Measurements from ENCODE around the gene MYLIP.
A peak's percentile ranks its signal among the peaks of the same experiment; 100 is the strongest.

Gene MYLIP

DNA sequence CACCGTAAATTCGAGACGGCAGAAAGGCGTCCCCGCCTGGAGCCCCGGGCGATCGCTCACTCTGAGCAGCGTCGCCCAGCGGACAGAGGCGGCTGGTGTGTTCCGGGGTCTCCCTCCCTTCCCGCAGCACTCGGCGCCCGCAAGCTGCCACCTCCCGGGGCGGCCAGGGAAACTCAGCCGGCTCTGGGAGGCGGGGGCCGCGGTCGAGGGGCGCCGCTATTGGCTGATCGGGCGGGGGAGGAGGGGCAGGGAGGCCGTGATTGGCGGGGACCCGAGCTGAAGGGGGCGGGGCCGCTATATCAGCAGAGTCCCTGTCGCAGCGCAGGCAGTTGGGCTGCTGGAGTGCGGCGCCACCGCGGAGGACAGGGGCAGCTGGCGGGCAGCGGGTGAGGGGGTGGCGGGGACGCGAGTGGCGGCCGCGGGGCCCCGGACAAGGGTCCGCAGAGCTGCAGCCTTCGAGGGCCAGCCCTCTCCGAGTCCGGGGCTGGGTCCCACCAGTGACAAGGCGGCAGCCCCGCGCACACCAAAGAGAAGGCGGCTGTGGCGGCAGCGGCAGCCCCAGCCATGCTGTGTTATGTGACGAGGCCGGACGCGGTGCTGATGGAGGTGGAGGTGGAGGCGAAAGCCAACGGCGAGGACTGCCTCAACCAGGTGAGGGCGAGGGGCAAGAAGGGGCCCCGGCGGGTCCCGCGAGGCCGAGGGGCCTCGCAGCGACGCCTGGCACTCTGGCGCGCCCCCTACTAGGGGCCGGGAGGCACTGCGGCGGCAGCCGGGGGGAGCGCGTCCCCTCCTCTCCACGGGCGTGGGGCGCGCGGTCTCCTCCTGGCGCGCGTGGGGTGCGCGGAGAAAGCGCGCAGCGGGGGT is at the start of gene MYLIP:
TSS of gene MYLIP (plus strand) at position 328 of the 864 bp plus-strand sequence. CDS start at position 565, 237 bp downstream.
- DNase-seq (ENCODE audit: low spot score in 2 of 2) (peak; percentile 96), ATAC-seq (replicated peaks; ENCODE audit: extremely low read depth, poor library complexity, severe bottlenecking) (peak; percentile 77)
- H3K27ac Mint-ChIP-seq (ENCODE audit: low read depth), result peak within 1 kb of the TSS; percentile 93
- H3K27me3 Mint-ChIP-seq, result no peaks in the 10 kb centered on the region
- peak within 1 kb of the TSS; percentile 92 for H3K4me3 Mint-ChIP-seq
- peaks cover 19% of the 10 kb centered on the region for H3K4me1 Mint-ChIP-seq
- peaks cover 48% of the 10 kb centered on the region for H3K36me3 Mint-ChIP-seq (ENCODE audit: insufficient read depth)
- no peaks in the 10 kb centered on the region for H3K9me3 Mint-ChIP-seq

DNA sequence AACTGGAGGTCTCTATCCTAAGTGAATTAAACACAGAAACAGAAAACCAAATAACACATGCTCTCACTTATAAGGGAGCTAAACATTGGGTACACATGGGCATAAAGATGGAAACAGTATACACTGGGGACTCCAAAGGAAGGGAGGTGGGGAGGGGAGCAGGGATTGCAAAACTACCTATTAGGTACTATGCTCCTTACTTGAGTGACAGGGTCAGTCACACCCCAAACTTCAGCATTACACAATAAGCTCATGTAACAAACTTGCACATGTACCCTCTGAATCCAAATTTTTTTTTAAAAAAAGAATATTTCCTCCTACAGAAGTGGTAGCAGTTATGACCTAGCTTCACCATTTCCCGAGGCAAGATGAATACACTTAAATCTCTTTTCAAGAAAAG is 49.5 kb upstream of the MYLIP start:
- Mint-ChIP-seq H3K27ac (ENCODE audit: low read depth) (no peak overlapping the region), H3K27me3 (no peaks in the 10 kb centered on the region), H3K36me3 (ENCODE audit: insufficient read depth) (no peaks in the 10 kb centered on the region), H3K4me1 (no peaks in the 10 kb centered on the region), H3K4me3 (no peak overlapping the region), H3K9me3 (no peaks in the 10 kb centered on the region)
- DNase-seq (ENCODE audit: low spot score in 2 of 2), result no peak
- ATAC-seq (replicated peaks; ENCODE audit: extremely low read depth, poor library complexity, severe bottlenecking), result no peak

DNA sequence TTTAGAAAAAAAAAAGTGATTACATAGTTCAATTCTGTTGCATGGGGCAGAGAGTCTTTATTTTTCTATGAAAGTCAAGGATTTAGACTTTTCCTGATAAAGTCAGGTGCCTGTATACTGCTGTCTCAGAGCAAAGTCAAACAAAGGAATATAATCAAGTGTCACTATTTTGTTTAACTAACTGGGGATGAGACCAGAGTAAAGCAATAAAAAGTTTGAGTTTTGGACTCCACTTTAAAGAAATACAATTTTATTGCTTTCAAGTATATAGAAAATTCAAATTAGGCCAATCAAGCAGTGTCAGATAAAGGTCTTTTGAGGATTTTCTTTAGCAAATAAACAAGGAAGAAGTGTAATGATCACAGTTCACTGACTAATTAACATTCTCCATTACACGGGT is 48.7 kb upstream of the MYLIP start:
- no peak for ATAC-seq (replicated peaks; ENCODE audit: extremely low read depth, poor library complexity, severe bottlenecking)
- H3K9me3 Mint-ChIP-seq, result no peaks in the 10 kb centered on the region
- no peaks in the 10 kb centered on the region for H3K4me1 Mint-ChIP-seq
- H3K27ac Mint-ChIP-seq (ENCODE audit: low read depth), result no peak overlapping the region
- no peaks in the 10 kb centered on the region for H3K27me3 Mint-ChIP-seq
- H3K4me3 Mint-ChIP-seq, result no peak overlapping the region
- H3K36me3 Mint-ChIP-seq (ENCODE audit: insufficient read depth), result no peaks in the 10 kb centered on the region
- DNase-seq (ENCODE audit: low spot score in 2 of 2), result no peak

- H3K27me3 Mint-ChIP-seq, result no peaks in the 10 kb centered on the region
- no peaks in the 10 kb centered on the region for H3K36me3 Mint-ChIP-seq (ENCODE audit: insufficient read depth)
- no peak overlapping the region for H3K27ac Mint-ChIP-seq (ENCODE audit: low read depth)
- H3K4me3 Mint-ChIP-seq, result no peak overlapping the region
- H3K4me1 Mint-ChIP-seq, result no peaks in the 10 kb centered on the region
- no peak for ATAC-seq (replicated peaks; ENCODE audit: extremely low read depth, poor library complexity, severe bottlenecking)
- H3K9me3 Mint-ChIP-seq, result no peaks in the 10 kb centered on the region
- no peak for DNase-seq (ENCODE audit: low spot score in 2 of 2)
Observed at GRCh38 chr6:16081326-16081725, 47.6 kb upstream of the MYLIP start.

DNA sequence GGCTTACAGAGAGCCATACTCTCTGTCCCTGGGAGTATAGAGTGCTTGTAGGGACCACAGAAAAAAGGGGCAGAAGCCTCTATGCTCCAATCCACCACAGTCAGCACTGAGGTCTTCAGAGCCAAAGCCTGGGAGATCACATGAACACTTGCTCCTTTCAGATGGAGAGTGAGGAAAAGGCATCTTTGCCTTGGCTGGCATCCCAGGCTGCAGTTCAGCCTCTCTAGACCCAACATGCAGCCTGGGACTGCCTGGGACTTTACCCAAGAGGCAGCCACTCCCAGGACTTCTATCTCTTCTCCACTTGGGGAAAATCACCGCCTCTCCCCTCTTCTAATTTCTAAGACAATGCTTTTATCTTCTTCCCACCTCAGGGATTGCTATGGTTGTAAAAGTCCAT is 46.5 kb upstream of the MYLIP start:
- Mint-ChIP-seq H3K4me1 (no peaks in the 10 kb centered on the region), H3K27ac (ENCODE audit: low read depth) (no peak overlapping the region), H3K9me3 (no peaks in the 10 kb centered on the region)

GRCh38 chr6:16086965-16087364 is 41.9 kb upstream of the MYLIP start:
- DNase-seq (ENCODE audit: low spot score in 2 of 2) (no peak), ATAC-seq (replicated peaks; ENCODE audit: extremely low read depth, poor library complexity, severe bottlenecking) (no peak)
- no peaks in the 10 kb centered on the region for H3K36me3 Mint-ChIP-seq (ENCODE audit: insufficient read depth)
- no peaks in the 10 kb centered on the region for H3K27me3 Mint-ChIP-seq
- H3K4me3 Mint-ChIP-seq, result no peak overlapping the region
- H3K4me1 Mint-ChIP-seq, result no peaks in the 10 kb centered on the region
- no peaks in the 10 kb centered on the region for H3K9me3 Mint-ChIP-seq
- no peak overlapping the region for H3K27ac Mint-ChIP-seq (ENCODE audit: low read depth)

More for the DNA sequence above, 46.5 kb upstream of the MYLIP start:
- DNase-seq (ENCODE audit: low spot score in 2 of 2) (no peak), ATAC-seq (replicated peaks; ENCODE audit: extremely low read depth, poor library complexity, severe bottlenecking) (no peak)
- no peak overlapping the region for H3K4me3 Mint-ChIP-seq
- no peaks in the 10 kb centered on the region for H3K27me3 Mint-ChIP-seq
- H3K36me3 Mint-ChIP-seq (ENCODE audit: insufficient read depth), result no peaks in the 10 kb centered on the region

DNA sequence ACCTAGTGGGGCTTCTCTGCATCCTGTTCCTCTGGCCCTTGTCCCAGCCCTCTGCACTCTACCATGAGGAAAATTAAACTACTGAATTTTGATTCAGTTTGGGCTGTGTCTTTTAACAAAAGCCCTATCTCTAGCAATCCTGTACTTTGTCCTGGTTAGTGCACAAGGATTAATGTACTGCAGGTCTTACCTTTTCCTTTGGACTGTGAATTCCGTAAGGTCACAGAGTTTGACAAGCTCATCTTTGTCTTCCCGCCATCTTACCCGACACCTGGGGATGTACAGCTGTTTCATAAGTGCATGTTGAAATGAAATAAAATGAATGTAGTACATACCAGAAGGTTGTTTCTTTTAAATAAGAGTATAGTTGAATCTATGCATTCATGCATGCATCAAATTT is 41.5 kb upstream of the MYLIP start:
- Mint-ChIP-seq H3K27me3 (no peaks in the 10 kb centered on the region), H3K27ac (ENCODE audit: low read depth) (no peak overlapping the region), H3K36me3 (ENCODE audit: insufficient read depth) (no peaks in the 10 kb centered on the region), H3K4me1 (no peaks in the 10 kb centered on the region), H3K9me3 (no peaks in the 10 kb centered on the region), H3K4me3 (no peak overlapping the region)
- ATAC-seq (replicated peaks; ENCODE audit: extremely low read depth, poor library complexity, severe bottlenecking), result no peak
- DNase-seq (ENCODE audit: low spot score in 2 of 2), result no peak

GRCh38 chr6:16088409-16088808 is 40.5 kb upstream of the MYLIP start:
- no peaks in the 10 kb centered on the region for H3K9me3 Mint-ChIP-seq
- H3K27ac Mint-ChIP-seq (ENCODE audit: low read depth), result no peak overlapping the region
- no peaks in the 10 kb centered on the region for H3K4me1 Mint-ChIP-seq

GRCh38 chr6:16089232-16090062 is 39.4 kb upstream of the MYLIP start:
- H3K4me1 Mint-ChIP-seq, result no peaks in the 10 kb centered on the region
- H3K36me3 Mint-ChIP-seq (ENCODE audit: insufficient read depth), result no peaks in the 10 kb centered on the region
- no peak for ATAC-seq (replicated peaks; ENCODE audit: extremely low read depth, poor library complexity, severe bottlenecking)
- H3K27me3 Mint-ChIP-seq, result no peaks in the 10 kb centered on the region
- H3K27ac Mint-ChIP-seq (ENCODE audit: low read depth), result no peak overlapping the region
- H3K9me3 Mint-ChIP-seq, result no peaks in the 10 kb centered on the region
- DNase-seq (ENCODE audit: low spot score in 2 of 2), result no peak
- no peak overlapping the region for H3K4me3 Mint-ChIP-seq

More at GRCh38 chr6:16088409-16088808, 40.5 kb upstream of the MYLIP start:
- DNase-seq (ENCODE audit: low spot score in 2 of 2) (no peak), ATAC-seq (replicated peaks; ENCODE audit: extremely low read depth, poor library complexity, severe bottlenecking) (no peak)
- no peaks in the 10 kb centered on the region for H3K27me3 Mint-ChIP-seq
- H3K4me3 Mint-ChIP-seq, result no peak overlapping the region
- H3K36me3 Mint-ChIP-seq (ENCODE audit: insufficient read depth), result no peaks in the 10 kb centered on the region

DNA sequence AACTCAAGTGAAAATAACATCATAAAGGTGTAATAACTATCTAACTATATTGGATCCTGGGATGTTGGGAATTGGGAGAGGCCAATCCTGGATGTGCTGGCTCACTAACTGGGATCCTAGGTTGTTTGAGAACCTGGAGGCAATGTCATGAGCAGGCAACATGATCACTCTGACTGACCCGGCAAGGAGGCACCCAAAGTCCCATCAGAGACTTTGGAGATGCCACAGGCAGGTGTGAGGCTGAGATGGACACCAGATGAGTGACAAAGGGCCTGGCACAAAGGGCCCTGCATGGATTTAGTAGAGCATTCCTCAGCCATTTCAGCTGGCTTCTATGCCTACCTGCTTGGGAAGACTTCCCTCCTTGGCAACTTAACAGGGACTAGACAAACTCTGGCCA is 38.4 kb upstream of the MYLIP start:
- no peaks in the 10 kb centered on the region for H3K36me3 Mint-ChIP-seq (ENCODE audit: insufficient read depth)

DNA sequence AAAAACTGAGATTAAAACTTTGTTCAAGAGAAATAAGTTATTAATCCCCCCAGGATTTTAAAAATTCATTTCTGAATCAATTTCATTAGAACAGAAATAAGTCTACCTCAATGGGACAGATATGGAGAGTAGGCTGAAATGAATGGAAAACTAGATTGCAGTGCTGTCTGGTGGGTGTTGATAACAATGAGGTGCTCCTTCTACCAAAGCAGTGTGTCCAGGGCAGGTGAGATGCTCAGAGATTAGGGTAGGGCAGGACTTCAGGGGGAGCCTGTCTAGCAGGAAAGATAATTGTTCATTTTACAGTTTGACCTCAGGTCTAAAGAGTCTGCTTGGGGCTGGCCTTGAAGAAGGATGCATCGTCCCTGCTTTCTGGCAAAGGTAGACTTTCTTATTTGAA is 38.0 kb upstream of the MYLIP start:
- DNase-seq (ENCODE audit: low spot score in 2 of 2) (no peak), ATAC-seq (replicated peaks; ENCODE audit: extremely low read depth, poor library complexity, severe bottlenecking) (no peak)
- no peak overlapping the region for H3K27ac Mint-ChIP-seq (ENCODE audit: low read depth)
- H3K9me3 Mint-ChIP-seq, result no peaks in the 10 kb centered on the region
- H3K36me3 Mint-ChIP-seq (ENCODE audit: insufficient read depth), result no peaks in the 10 kb centered on the region
- no peaks in the 10 kb centered on the region for H3K4me1 Mint-ChIP-seq
- no peaks in the 10 kb centered on the region for H3K27me3 Mint-ChIP-seq
- H3K4me3 Mint-ChIP-seq, result no peak overlapping the region

More for the DNA sequence above, 38.4 kb upstream of the MYLIP start:
- Mint-ChIP-seq H3K9me3 (no peaks in the 10 kb centered on the region), H3K27me3 (no peaks in the 10 kb centered on the region), H3K27ac (ENCODE audit: low read depth) (no peak overlapping the region), H3K4me1 (no peaks in the 10 kb centered on the region), H3K4me3 (no peak overlapping the region)
- ATAC-seq (replicated peaks; ENCODE audit: extremely low read depth, poor library complexity, severe bottlenecking) (no peak), DNase-seq (ENCODE audit: low spot score in 2 of 2) (no peak)

GRCh38 chr6:16092140-16092539 is 36.7 kb upstream of the MYLIP start:
- H3K27ac Mint-ChIP-seq (ENCODE audit: low read depth), result no peak overlapping the region
- no peak for ATAC-seq (replicated peaks; ENCODE audit: extremely low read depth, poor library complexity, severe bottlenecking)
- H3K4me1 Mint-ChIP-seq, result peaks cover 6% of the 10 kb centered on the region
- H3K9me3 Mint-ChIP-seq, result no peaks in the 10 kb centered on the region
- no peak overlapping the region for H3K4me3 Mint-ChIP-seq
- DNase-seq (ENCODE audit: low spot score in 2 of 2), result no peak
- H3K36me3 Mint-ChIP-seq (ENCODE audit: insufficient read depth), result no peaks in the 10 kb centered on the region
- no peaks in the 10 kb centered on the region for H3K27me3 Mint-ChIP-seq

DNA sequence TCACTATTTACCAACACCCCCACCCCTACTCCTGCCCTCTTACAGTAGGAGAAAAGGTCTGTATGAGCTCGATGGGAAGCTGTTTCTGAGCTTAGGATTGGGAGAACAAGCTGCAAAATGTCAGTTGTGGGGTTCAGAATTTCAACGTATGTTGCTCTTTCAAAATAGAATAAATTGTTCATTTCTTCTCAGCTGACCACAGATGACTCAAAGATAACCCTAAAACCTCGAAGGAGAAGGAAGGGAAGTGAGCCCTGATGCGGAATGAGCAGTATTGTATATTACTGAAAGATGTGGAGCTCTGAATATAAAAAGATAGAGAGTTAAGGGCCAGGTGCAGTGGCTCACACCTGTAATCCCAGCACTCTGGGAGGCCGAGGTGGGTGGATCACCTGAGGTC is 35.9 kb upstream of the MYLIP start:
- H3K27me3 Mint-ChIP-seq, result no peaks in the 10 kb centered on the region
- no peak for DNase-seq (ENCODE audit: low spot score in 2 of 2)
- H3K4me3 Mint-ChIP-seq, result no peak overlapping the region
- no peaks in the 10 kb centered on the region for H3K36me3 Mint-ChIP-seq (ENCODE audit: insufficient read depth)
- H3K27ac Mint-ChIP-seq (ENCODE audit: low read depth), result no peak overlapping the region
- H3K4me1 Mint-ChIP-seq, result peaks cover 7% of the 10 kb centered on the region
- no peaks in the 10 kb centered on the region for H3K9me3 Mint-ChIP-seq
- no peak for ATAC-seq (replicated peaks; ENCODE audit: extremely low read depth, poor library complexity, severe bottlenecking)

Data from central memory CD8-positive, alpha-beta T cell (primary cell).